Measurements from ENCODE around the gene FRYL. TPM values are rescaled to one million over a fixed set of nuclear protein-coding genes. Genes with fewer than 3 reads are reported as not detected.

The FRYL gene
- total RNA-seq, 2 donors from 2014 or later = 29.8 to 35.1 TPM

DNA sequence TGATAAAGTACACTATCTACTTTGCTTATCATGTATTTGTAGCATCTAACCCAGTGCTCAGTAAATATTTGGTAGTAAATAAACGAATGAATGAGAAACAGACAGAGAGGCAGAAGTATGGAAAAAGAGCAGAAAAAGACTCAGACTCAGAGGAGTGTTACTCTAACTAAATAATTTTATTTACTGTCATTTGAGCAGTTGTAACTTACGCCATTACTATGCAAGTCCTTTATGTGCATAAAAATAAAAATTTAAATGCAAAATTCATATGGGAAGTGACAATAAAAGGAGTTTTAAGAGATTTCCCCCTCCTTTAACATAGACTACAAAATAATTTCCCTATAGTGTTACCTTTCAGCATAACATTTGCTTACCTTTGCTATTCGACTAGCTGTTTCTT, 240.5 kb downstream of the FRYL start:
- no peak overlapping the region for H3K4me3 ChIP-seq
- peaks cover 63% of the 10 kb centered on the region for H3K36me3 ChIP-seq
- no peak for DNase-seq (ENCODE audit: low spot score)
- H3K4me1 ChIP-seq = no peaks in the 10 kb centered on the region
- TF ChIP-seq, protein P1, sequence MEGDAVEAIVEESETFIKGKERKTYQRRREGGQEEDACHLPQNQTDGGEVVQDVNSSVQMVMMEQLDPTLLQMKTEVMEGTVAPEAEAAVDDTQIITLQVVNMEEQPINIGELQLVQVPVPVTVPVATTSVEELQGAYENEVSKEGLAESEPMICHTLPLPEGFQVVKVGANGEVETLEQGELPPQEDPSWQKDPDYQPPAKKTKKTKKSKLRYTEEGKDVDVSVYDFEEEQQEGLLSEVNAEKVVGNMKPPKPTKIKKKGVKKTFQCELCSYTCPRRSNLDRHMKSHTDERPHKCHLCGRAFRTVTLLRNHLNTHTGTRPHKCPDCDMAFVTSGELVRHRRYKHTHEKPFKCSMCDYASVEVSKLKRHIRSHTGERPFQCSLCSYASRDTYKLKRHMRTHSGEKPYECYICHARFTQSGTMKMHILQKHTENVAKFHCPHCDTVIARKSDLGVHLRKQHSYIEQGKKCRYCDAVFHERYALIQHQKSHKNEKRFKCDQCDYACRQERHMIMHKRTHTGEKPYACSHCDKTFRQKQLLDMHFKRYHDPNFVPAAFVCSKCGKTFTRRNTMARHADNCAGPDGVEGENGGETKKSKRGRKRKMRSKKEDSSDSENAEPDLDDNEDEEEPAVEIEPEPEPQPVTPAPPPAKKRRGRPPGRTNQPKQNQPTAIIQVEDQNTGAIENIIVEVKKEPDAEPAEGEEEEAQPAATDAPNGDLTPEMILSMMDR (IDR thresholded peaks at IDR 0.05) = no peak
- no peaks in the 10 kb centered on the region for H3K27me3 ChIP-seq
- H3K9me3 ChIP-seq = no peaks in the 10 kb centered on the region
- no peak overlapping the region for H3K27ac ChIP-seq

DNA sequence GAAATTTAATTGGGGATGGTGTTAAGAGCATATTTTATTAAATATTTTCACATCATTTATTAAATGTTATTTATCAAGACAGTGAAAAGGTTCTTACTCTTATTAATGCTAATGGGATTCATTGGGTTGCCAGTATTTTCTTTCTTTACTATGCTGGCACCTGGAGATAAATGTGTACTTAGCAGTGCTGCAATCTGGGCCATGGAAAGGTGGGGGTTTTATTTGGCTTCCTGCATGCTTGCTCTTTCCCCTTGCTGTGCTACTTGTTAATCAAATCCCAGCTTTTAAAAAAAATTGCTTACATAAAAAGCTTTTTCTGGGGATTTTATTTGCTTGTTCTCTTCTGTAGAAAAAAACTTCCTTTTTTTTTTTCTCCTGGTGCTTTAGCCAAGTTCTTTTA, 241.7 kb downstream of the FRYL start:
- Histone ChIP-seq H3K4me3 (no peak overlapping the region), H3K9me3 (no peaks in the 10 kb centered on the region), H3K36me3 (peaks cover 64% of the 10 kb centered on the region), H3K4me1 (no peaks in the 10 kb centered on the region), H3K27ac (no peak overlapping the region), H3K27me3 (no peaks in the 10 kb centered on the region)
- TF ChIP-seq, protein P1 (IDR thresholded peaks at IDR 0.05) = no peak
- DNase-seq (ENCODE audit: low spot score) = no peak

DNA sequence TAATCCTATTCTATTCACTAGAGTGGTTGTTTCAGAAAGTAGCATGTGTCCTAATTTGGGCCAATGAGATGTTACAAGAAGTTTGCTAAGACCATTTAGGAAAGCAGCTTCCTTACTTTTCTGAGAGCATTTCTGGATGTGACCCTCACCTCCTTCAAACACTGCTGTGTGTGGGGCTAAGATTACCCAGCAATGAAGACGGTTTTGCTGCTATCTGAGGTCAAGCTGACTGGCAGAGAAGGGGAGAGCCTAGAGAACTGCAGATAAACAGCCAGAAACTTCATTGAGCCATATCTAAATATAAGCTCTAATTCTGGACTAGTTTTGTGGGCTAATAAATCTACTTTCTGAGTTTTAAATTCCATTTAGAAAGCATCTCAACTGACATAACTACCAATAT, 253.7 kb downstream of the FRYL start:
- Histone ChIP-seq H3K27me3 (no peaks in the 10 kb centered on the region), H3K36me3 (peaks cover 85% of the 10 kb centered on the region), H3K4me3 (no peak overlapping the region), H3K4me1 (no peaks in the 10 kb centered on the region), H3K27ac (no peak overlapping the region), H3K9me3 (no peaks in the 10 kb centered on the region)
- TF ChIP-seq, protein P1 (IDR thresholded peaks at IDR 0.05) = no peak
- no peak for DNase-seq (ENCODE audit: low spot score)

DNA sequence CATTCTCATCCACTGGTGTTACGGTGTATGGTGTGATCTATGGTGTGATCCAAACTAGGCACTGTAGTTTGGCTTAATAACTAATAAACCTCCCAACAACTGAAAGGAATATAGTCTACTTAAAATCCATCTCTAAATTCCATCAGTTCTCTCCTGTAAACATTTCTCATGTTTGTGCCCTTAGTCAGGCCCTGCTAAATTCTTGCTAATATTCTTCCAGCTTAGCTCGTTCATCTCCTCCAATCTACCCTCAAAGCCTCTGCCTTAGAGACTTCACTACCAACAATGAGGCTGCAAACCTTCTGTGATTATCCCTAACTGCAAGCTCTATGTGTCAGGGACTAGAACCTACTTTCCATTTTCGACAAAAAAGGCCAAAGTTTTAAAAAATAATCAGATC, 261.9 kb downstream of the FRYL start:
- no peaks in the 10 kb centered on the region for H3K4me1 ChIP-seq
- DNase-seq (ENCODE audit: low spot score) = no peak
- H3K27ac ChIP-seq = no peak overlapping the region
- no peaks in the 10 kb centered on the region for H3K9me3 ChIP-seq
- H3K36me3 ChIP-seq = peaks cover 66% of the 10 kb centered on the region
- TF ChIP-seq, protein P1 (IDR thresholded peaks at IDR 0.05) = no peak
- H3K27me3 ChIP-seq = no peaks in the 10 kb centered on the region
- H3K4me3 ChIP-seq = no peak overlapping the region

DNA sequence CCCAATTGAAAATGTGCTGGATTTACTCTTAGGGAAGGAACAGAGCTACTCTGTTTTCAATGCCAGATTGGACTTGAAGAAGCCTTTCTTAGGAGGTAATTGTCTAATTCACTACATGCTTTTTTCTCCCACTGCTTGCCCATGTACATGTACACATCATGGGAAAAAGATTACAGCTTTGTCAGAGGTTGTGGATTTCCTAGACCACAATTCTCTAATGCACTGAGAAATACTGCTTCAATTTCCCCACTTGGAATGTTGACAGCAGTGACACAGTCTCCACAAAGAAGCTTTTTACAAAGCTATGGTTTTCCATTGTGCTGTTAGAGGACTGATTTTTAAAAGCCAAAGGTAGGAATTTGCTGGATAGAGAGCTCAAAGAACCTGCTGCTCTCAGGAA, 270.5 kb downstream of the FRYL start:
- no peaks in the 10 kb centered on the region for H3K4me1 ChIP-seq
- no peaks in the 10 kb centered on the region for H3K27me3 ChIP-seq
- no peaks in the 10 kb centered on the region for H3K9me3 ChIP-seq
- H3K4me3 ChIP-seq = no peak overlapping the region
- TF ChIP-seq, protein P1 (IDR thresholded peaks at IDR 0.05) = no peak
- no peak for DNase-seq (ENCODE audit: low spot score)
- no peak overlapping the region for H3K27ac ChIP-seq
- H3K36me3 ChIP-seq = peaks cover 65% of the 10 kb centered on the region

DNA sequence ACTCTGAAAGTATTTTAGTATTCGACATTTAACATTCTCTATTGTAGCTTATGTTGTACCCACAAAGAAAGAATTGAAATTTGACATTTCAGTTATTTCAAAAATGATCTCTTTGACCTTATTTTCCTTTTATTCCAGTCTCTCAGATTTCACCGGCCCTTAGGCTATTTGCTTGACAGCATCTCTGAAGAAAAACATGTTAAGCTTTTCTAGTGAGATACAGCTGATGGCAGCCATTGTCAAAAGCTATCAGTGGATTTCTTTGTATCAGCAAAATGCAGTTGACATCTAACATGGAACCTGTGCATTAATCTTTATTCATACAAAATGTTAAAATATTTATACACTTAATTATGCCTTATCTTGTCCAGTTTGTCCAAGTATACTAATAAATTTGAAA, 273.4 kb downstream of the FRYL start:
- H3K4me1 ChIP-seq = no peaks in the 10 kb centered on the region
- no peak for DNase-seq (ENCODE audit: low spot score)
- TF ChIP-seq, protein P1 (IDR thresholded peaks at IDR 0.05) = no peak
- no peaks in the 10 kb centered on the region for H3K27me3 ChIP-seq
- H3K27ac ChIP-seq = no peak overlapping the region
- no peaks in the 10 kb centered on the region for H3K9me3 ChIP-seq
- H3K4me3 ChIP-seq = no peak overlapping the region
- peaks cover 41% of the 10 kb centered on the region for H3K36me3 ChIP-seq
